ENCODE results near the gene PIK3R6. TPM values are rescaled to one million over a fixed set of nuclear protein-coding genes. Genes with fewer than 3 reads are reported as not detected.

The PIK3R6 gene
- polyA plus RNA-seq, 1 donor (not counting 4 experiments of a cell fraction or from before 2014, with no cell fraction given) = 0.03 TPM

GRCh38 chr17:8820311-8821010, 47.0 kb downstream of the PIK3R6 start:
- no peaks in the 10 kb centered on the region for H3K9me1 ChIP-seq (ENCODE audit: control insufficient read depth, extremely low read depth, insufficient read depth, low read length)
- no peaks in the 10 kb centered on the region for H3K36me3 ChIP-seq (ENCODE audit: control insufficient read depth in 2 of 2, extremely low read depth in 1 of 2, insufficient read depth in 2 of 2, low read length in 2 of 2)
- TF ChIP-seq EZH2 (IDR thresholded peaks at IDR 0.05; ENCODE audit: low read length) (no peak), CTCF (optimal IDR thresholded peaks at IDR 0.05 in 1 of 3, IDR thresholded peaks at IDR 0.05 in 1 of 3, conservative IDR thresholded peaks at IDR 0.05 in 1 of 3; ENCODE audit: extremely low read depth in 1 of 3, insufficient read depth in 2 of 3, low read length in 3 of 3) (no peak)
- DNase-seq (ENCODE audit: low read depth, low spot score) = no peak
- no peak overlapping the region for H3K27ac ChIP-seq (ENCODE audit: control insufficient read depth, insufficient read depth, low read length)
- H3K9ac ChIP-seq (ENCODE audit: control insufficient read depth, extremely low read depth, insufficient read depth, low read length) = no peak overlapping the region
- no peak overlapping the region for H3K4me3 ChIP-seq (ENCODE audit: control insufficient read depth in 2 of 3, extremely low read depth in 1 of 3, insufficient read depth in 2 of 3, low read depth in 1 of 3, low read length in 3 of 3)
- no peaks in the 10 kb centered on the region for H3K9me3 ChIP-seq (ENCODE audit: control insufficient read depth, low read depth, low read length)
- no peaks in the 10 kb centered on the region for H4K20me1 ChIP-seq (ENCODE audit: control insufficient read depth, extremely low read depth, insufficient read depth, low read length)
- no peak overlapping the region for H2AFZ ChIP-seq (ENCODE audit: control insufficient read depth, low read length)
- H3K4me2 ChIP-seq (ENCODE audit: control insufficient read depth, extremely low read depth, insufficient read depth, low read depth, low read length) = no peak overlapping the region
- dilution Hi-C loops (cut with MboI; ENCODE audit: extremely low pct_ligation_motif_present, low sequenced_read_pairs) = no loop called here
- no peak for FAIRE-seq
- no peaks in the 10 kb centered on the region for H3K27me3 ChIP-seq (ENCODE audit: control insufficient read depth, extremely low read depth, insufficient read depth, low read length)
- no peaks in the 10 kb centered on the region for H3K4me1 ChIP-seq (ENCODE audit: control insufficient read depth, extremely low read depth, insufficient read depth, low read length)
- H3K79me2 ChIP-seq (ENCODE audit: control insufficient read depth, insufficient read depth, low read length) = no peaks in the 10 kb centered on the region

- Histone ChIP-seq H3K4me2 (ENCODE audit: control insufficient read depth, extremely low read depth, insufficient read depth, low read depth, low read length) (no peak overlapping the region), H3K9ac (ENCODE audit: control insufficient read depth, extremely low read depth, insufficient read depth, low read length) (no peak overlapping the region), H3K4me3 (ENCODE audit: control insufficient read depth in 2 of 3, extremely low read depth in 1 of 3, insufficient read depth in 2 of 3, low read depth in 1 of 3, low read length in 3 of 3) (no peak overlapping the region), H3K79me2 (ENCODE audit: control insufficient read depth, insufficient read depth, low read length) (no peaks in the 10 kb centered on the region), H3K4me1 (ENCODE audit: control insufficient read depth, extremely low read depth, insufficient read depth, low read length) (no peaks in the 10 kb centered on the region), H3K36me3 (ENCODE audit: control insufficient read depth in 2 of 2, extremely low read depth in 1 of 2, insufficient read depth in 2 of 2, low read length in 2 of 2) (no peaks in the 10 kb centered on the region), H2AFZ (ENCODE audit: control insufficient read depth, low read length) (no peak overlapping the region), H3K9me3 (ENCODE audit: control insufficient read depth, low read depth, low read length) (no peaks in the 10 kb centered on the region), H3K27ac (ENCODE audit: control insufficient read depth, insufficient read depth, low read length) (no peak overlapping the region), H4K20me1 (ENCODE audit: control insufficient read depth, extremely low read depth, insufficient read depth, low read length) (no peaks in the 10 kb centered on the region), H3K27me3 (ENCODE audit: control insufficient read depth, extremely low read depth, insufficient read depth, low read length) (no peaks in the 10 kb centered on the region), H3K9me1 (ENCODE audit: control insufficient read depth, extremely low read depth, insufficient read depth, low read length) (no peaks in the 10 kb centered on the region)
- no peak for FAIRE-seq
- TF ChIP-seq EZH2 (IDR thresholded peaks at IDR 0.05; ENCODE audit: low read length) (no peak), CTCF (optimal IDR thresholded peaks at IDR 0.05 in 1 of 3, IDR thresholded peaks at IDR 0.05 in 1 of 3, conservative IDR thresholded peaks at IDR 0.05 in 1 of 3; ENCODE audit: extremely low read depth in 1 of 3, insufficient read depth in 2 of 3, low read length in 3 of 3) (no peak)
- no peak for DNase-seq (ENCODE audit: low read depth, low spot score)
- dilution Hi-C loops (cut with MboI; ENCODE audit: extremely low pct_ligation_motif_present, low sequenced_read_pairs) = no loop called here
These were observed 48.7 kb downstream of the PIK3R6 start for GRCh38 chr17:8818654-8819330.
